ENCODE results near the gene ISG20.

ISG20 gene

GRCh38 chr15:88638626-88639372 is at the start of gene ISG20:
ISG20 (plus strand) TSS chr15:88639016; CDS start chr15:88639367, 351 bp downstream.
- in situ Hi-C loops (cut with MboI; ENCODE audit: low sequenced_read_pairs) = no loop called here

- in situ Hi-C loops (cut with MboI; ENCODE audit: low sequenced_read_pairs) = no loop called here
Observed at GRCh38 chr15:88590759-88591158, 48.1 kb upstream of the ISG20 start.

GRCh38 chr15:88591384-88591783 is 47.4 kb upstream of the ISG20 start:
- in situ Hi-C loops (cut with MboI; ENCODE audit: low sequenced_read_pairs) = no loop called here

GRCh38 chr15:88603885-88604284 is 34.9 kb upstream of the ISG20 start:
- in situ Hi-C loops (cut with MboI; ENCODE audit: low sequenced_read_pairs) = no loop called here

- in situ Hi-C loops (cut with MboI; ENCODE audit: low sequenced_read_pairs) = no loop called here
Observed at GRCh38 chr15:88604381-88605188, 34.2 kb upstream of the ISG20 start.

GRCh38 chr15:88605189-88606069 is 33.4 kb upstream of the ISG20 start:
- in situ Hi-C loops (cut with MboI; ENCODE audit: low sequenced_read_pairs) = no loop called here

- in situ Hi-C loops (cut with MboI; ENCODE audit: low sequenced_read_pairs) = no loop called here
Observed at GRCh38 chr15:88606070-88606794, 32.6 kb upstream of the ISG20 start.

GRCh38 chr15:88607951-88608350 is 30.9 kb upstream of the ISG20 start:
- in situ Hi-C loops (cut with MboI; ENCODE audit: low sequenced_read_pairs) = no loop called here

- in situ Hi-C loops (cut with MboI; ENCODE audit: low sequenced_read_pairs) = no loop called here
Observed at GRCh38 chr15:88608607-88609181, 30.1 kb upstream of the ISG20 start.

- in situ Hi-C loops (cut with MboI; ENCODE audit: low sequenced_read_pairs) = loop anchor here (10.0 kb wide), 1 partner anchor 135 kb away; no protein-coding TSS in a partner anchor
Observed at GRCh38 chr15:88609344-88610090, 29.3 kb upstream of the ISG20 start.

- in situ Hi-C loops (cut with MboI; ENCODE audit: low sequenced_read_pairs) = loop anchor here (10.0 kb wide), 1 partner anchor 136 kb away; no protein-coding TSS in a partner anchor
Observed at GRCh38 chr15:88610701-88611231, 28.1 kb upstream of the ISG20 start.

- in situ Hi-C loops (cut with MboI; ENCODE audit: low sequenced_read_pairs) = loop anchor here (10.0 kb wide), 1 partner anchor 137 kb away; no protein-coding TSS in a partner anchor
Observed at GRCh38 chr15:88612186-88612796, 26.5 kb upstream of the ISG20 start.

- in situ Hi-C loops (cut with MboI; ENCODE audit: low sequenced_read_pairs) = loop anchor here (10.0 kb wide), 1 partner anchor 139 kb away; no protein-coding TSS in a partner anchor
Observed at GRCh38 chr15:88613074-88613944, 25.5 kb upstream of the ISG20 start.

- in situ Hi-C loops (cut with MboI; ENCODE audit: low sequenced_read_pairs) = loop anchor here (10.0 kb wide), 1 partner anchor 141 kb away; no protein-coding TSS in a partner anchor
Observed at GRCh38 chr15:88615303-88616107, 23.3 kb upstream of the ISG20 start.

- in situ Hi-C loops (cut with MboI; ENCODE audit: low sequenced_read_pairs) = loop anchor here (10.0 kb wide), 1 partner anchor 141 kb away; no protein-coding TSS in a partner anchor
Observed at GRCh38 chr15:88616240-88616639, 22.6 kb upstream of the ISG20 start.

- in situ Hi-C loops (cut with MboI; ENCODE audit: low sequenced_read_pairs) = loop anchor here (10.0 kb wide), 1 partner anchor 142 kb away; no protein-coding TSS in a partner anchor
Observed at GRCh38 chr15:88617031-88617722, 21.6 kb upstream of the ISG20 start.
